ENCODE data around the gene FAM193B.
"Not testable (repeated sequence)": the region's sequence is repeated elsewhere in the genome, so short reads cannot be mapped to it uniquely, and the experiment has no call there.

Gene FAM193B

DNA sequence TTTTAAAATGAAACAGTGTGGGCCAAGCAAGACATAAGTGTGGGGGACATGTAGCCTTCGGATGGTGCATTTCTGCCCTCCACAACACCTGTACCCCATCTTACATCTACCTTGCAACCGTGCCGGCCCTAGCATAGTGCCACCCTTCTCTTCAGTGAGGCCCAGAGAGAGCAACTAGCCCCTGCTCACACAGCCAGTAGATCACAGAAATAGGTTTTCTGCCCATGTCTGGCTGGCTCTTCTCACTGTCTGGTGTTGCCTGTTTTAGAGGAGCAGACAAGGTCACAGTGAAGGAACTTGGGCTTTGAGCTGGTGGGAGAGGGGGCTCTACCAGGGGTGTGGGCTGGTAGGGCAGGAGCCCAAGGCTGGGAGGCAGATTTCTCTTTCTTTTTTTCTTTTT, 68.1 kb downstream of the FAM193B start:
- DNase-seq (ENCODE audit: low read depth in 2 of 2), result no peak

DNA sequence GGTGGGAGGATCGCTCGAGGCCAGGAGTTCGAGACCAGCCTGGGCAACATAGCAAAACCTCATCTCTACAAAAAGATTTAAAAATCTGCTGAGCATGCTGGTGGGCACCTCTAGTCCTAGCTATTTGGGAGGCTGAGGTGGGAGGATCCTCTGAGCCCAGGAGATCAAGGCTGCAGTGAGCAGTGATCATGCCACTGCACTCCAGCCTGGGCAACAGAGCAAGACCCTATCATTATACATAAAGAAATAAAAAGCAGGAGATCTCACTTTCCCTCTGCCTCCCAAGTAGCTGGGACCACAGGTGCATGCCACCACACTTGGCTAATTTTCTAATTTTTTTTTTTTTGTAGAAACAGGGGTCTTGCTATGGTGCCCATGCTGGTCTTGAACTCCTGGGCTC, 68.6 kb downstream of the FAM193B start:
- not testable (repeated sequence) for DNase-seq (ENCODE audit: low read depth in 2 of 2)

DNA sequence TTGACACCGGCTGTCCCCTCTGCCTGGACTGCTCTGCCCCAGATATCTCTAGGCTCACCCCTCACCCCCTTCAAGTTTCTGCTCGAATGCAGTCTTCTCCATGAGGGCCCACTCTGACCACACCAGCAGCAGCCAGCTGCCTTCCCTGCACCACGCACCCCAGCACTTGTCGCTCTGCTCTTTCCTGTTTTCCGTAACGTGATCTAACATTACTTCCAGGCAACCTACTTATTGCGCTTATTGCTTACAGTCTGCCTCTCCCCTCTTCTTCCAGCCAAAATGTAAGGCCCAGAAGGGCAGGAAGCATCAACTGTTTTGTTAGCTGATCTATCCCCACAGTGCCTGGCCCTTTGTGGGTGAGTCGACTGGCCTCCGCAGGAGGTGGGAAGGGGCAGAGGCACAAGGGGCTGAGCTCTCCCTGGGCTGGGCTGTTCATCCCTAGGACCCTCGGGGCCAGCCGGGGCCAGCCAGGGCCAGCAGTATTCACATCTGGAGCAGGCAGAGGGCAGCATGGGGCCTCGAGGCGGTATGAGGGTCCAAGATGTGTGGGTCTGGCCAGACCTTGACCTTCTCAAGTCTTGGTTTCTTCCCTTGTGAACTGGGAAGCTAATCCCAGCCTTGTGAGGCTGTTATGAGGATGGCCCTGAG, 69.3 kb downstream of the FAM193B start:
- no peak for DNase-seq (ENCODE audit: low read depth in 2 of 2)

GRCh38 chr5:177483994-177484901, 70.1 kb downstream of the FAM193B start:
- no peak for DNase-seq (ENCODE audit: low read depth in 2 of 2)

DNA sequence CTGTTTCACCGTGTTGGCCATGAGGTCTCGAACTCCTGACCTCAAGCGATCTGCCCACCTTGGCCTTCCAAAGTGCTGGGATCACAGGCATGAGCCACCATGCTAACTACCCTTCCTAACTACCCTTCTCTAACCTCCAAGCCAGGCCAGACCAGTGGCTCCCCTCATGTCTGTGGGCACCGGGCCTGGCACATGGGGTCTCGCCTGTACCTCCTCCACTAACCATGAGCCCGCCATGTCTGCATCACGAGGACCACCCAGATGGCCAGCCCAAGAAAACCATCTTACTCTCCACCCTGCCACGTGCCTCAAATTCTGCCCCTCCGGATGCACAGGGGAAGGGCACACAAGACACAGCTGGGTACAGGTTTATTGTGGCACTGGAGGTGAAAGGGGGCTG, 71.3 kb downstream of the FAM193B start:
- DNase-seq (ENCODE audit: low read depth in 2 of 2), result no peak

GRCh38 chr5:177482359-177482795, 72.0 kb downstream of the FAM193B start:
- no peak for DNase-seq (ENCODE audit: low read depth in 2 of 2)

GRCh38 chr5:177479774-177480173, 74.6 kb downstream of the FAM193B start:
- DNase-seq (ENCODE audit: low read depth in 2 of 2), result no peak

DNA sequence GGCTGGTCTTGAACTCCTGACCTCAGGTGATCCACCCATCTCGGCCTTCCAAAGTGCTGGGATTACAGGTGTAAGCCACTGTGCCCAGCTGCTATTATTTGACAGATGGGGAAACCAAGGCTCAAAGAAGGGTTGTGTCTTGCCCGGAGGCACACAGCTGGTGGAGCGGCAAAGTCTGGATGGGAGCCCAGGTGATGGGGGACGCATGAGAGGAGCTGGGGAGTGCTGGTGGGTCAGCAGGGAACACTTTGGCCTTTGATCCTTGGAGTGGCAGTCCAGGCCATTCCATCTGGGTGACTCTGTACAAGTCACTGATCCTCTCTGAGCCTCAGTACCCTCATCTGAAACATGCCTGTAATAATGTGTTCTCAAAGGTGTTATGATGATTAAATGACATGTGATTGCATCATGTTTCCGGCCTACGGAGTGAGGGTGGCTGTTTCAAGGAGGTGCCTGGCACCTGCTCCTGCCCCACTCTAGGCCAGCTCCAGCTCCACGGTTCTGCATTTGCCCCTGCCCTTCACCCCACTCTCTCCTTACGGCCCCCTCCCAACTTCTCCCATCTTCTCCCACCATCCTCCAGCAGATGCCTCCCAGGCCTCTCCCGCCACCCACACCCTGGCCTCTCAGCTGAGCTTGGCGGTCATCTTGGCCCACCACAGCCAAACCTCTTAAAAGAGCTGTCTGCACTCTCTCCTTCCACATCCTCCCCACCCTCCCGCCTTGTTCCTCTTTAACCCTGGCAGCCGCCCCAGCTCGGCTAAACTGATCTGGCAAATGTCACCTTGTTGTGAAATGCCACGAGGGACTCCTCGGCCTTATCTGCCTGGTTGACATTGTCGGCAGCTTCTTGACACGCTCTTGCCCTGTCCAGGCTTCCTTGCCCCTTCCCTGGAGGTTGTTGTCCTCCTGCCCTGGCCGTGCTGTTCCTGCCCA, 75.4 kb downstream of the FAM193B start:
- DNase-seq (ENCODE audit: low read depth in 2 of 2), result peak in 1 of 2 donors; percentile 31

DNA sequence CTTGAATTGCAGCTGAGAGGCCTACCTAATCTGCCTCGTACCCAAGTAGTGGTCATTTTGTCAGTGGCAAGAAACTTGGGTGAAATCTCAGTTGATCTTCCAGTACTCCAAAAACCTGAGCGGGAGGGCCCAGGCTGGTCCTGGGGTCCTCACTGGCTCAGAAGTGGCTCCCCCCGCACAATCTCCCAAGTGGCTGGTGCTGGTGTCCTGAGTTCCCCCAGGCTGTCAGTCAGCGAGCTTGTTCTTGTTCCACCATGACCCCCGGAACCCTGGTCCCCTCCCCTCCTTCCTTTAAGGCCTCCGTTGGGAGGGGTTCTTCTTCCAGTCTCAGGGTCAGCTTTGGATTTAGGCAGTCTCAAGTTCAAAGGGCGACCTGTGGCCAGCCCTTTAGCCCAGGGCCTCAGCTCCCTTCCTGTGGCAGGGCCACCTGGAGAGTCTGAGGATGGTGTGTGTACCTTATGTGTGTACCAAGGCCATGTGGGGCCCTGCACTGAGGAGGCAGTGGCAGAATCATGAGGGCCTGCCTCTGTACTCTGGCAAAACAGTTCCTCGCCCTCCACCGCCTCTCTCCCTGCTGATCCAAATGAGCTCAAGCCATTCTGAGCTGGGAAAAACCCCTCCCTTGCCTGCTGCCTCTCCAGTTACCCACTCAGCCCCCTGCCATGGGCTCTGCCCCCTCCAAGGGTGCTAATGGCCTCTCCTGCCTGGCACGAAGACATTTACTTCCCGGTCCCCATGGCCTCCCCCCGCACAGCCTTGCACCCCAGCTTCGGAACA, 76.5 kb downstream of the FAM193B start:
- no peak for DNase-seq (ENCODE audit: low read depth in 2 of 2)

DNA sequence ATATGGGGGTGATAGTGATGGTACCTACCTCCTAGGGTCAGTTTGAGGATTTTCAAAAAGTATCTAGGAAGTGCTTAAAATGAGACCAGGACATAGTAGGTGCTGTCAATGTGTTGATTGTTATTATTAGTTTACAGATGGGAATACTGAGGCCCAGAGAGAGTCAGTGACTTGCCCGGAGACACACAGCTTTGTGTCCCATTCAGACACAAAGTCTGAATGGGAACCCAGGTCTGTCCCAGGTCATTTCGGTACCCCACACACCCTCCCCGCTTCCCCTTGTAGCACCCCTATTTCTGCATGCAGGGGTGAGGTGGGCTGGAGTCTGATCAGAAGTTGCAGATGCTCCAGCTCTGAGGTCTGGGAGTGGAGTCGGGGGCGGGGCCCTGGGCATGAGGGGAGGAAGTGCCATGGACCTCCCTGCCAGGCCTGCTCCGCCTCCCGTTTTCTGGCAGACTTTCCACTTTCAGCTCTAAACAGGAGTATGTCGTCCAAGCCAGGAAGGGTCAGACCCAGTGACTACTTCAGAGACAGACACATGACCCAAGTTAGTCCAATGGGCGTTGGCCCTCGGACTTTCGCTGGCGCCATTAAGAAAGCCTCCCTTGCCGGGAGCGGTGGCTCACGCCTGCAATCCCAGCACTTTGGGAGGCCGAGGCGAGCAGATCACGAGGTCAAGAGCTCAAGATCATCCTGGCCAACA, 77.7 kb downstream of the FAM193B start:
- no peak for DNase-seq (ENCODE audit: low read depth in 2 of 2)

DNA sequence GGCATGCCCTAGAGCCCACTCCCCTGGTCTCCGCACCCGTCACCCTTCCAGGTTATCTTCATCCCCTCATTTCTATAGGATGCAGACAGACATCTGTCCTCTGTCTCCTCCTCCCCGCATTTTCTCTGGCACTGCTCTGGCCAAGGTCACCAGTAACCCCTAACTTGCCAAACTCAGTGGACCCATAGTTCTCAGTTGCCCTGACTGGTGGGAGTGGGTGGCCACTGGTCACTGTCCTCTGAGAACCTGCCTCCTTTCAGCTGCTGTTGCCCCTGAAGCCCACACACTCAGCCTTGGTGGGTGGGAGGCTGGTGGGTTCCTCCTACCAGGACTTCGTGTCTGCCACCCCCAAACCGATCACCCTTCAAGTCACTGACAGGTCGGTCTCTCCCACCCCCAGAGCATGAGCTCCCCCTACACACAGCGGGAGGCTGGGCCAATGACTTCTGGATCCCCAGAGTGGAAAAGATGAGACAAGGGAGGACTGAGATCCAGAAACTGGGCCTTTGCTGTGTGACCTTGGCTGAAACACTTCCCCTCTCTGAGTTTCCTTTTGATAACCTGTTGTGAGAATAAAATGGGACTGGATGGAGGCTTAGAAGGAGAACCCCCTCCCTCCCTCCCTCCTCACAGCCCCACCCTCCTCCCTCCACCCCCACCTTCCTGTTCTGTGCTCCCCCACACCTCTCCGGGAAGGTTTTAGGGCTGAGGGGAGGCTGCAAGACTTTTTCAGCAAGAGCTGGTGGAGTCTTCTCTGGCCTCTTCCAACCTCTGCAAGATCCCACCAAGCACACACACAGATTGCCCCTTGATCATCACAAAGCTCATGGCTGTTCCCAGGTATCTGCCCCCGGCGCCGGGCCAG, 78.6 kb downstream of the FAM193B start:
- peak in 1 of 2 donors; percentile 17 for DNase-seq (ENCODE audit: low read depth in 2 of 2)

GRCh38 chr5:177474846-177475562, 79.4 kb downstream of the FAM193B start:
- no peak for DNase-seq (ENCODE audit: low read depth in 2 of 2)

DNA sequence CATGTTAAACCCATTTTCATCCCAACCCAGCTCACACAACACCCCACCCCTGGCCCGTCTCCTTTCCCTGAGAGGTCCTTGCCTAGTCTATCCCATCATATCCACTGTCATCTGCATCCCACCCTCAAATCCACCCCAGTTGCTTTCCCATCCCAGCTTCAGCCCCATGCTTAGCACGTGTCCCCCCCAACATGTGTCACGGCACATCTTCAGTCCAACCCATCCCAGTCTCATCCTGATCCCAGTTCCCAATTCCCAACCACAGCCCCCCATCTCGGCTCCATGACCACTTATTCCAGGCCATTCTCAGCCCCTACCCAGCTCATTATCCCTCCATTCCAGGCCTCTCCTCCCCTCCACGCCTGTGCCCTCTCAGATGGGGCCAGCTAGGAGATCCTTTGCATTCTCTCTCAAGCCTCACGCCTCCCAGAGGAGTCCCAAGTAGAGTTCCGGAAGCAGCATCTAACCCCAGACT, 80.3 kb downstream of the FAM193B start:
- DNase-seq (ENCODE audit: low read depth in 2 of 2), result no peak

GRCh38 chr5:177473443-177474001, 80.8 kb downstream of the FAM193B start, which contains the start of gene DBN1:
Gene DBN1, minus strand, starts transcription at chr5:177473634. Its CDS starts 113 bp downstream, at chr5:177473521.
- DNase-seq (ENCODE audit: low read depth in 2 of 2), result peak in 1 of 2 donors; percentile 32

- peak; percentile 81 to 82 for DNase-seq (ENCODE audit: low read depth in 2 of 2)
Measured at GRCh38 chr5:177472460-177473442, 81.6 kb downstream of the FAM193B start.

- DNase-seq (ENCODE audit: low read depth in 2 of 2), result peak; percentile 66 to 68
Measured at GRCh38 chr5:177471610-177472356, 82.6 kb downstream of the FAM193B start.

Data from stimulated activated CD8-positive, alpha-beta memory T cell treated with anti-CD3 and anti-CD28 coated beads, Interleukin-15, amount 100 ng/mL, for 48 hours (primary cell).